WI38 (cell line): ENCODE results near the gene ICAM5.

Experiments
- H3K4me3 ChIP-seq: 2 replicates; pipeline ENCODE4 v1.5.1; 2011; ENCODE audit warnings: low read depth, mild to moderate bottlenecking, control low read depth, low read length
- CTCF ChIP-seq: IDR thresholded peaks from 2 replicates; pipeline ENCODE4 v1.5.1; 2012; ENCODE audit warnings: low read depth, mild to moderate bottlenecking, control low read depth, low read length

Gene ICAM5

DNA sequence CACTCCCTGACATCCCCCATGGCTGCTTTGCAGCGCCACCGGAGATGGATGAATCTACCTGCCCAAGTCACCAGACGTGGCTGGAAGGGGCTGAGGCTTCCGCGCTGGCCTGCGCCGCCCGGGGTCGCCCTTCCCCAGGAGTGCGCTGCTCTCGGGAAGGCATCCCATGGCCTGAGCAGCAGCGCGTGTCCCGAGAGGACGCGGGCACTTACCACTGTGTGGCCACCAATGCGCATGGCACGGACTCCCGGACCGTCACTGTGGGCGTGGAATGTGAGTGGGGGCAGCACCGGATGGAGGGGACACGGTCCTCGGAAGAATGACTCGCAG, 4.6 kb downstream of the ICAM5 start:
- TF ChIP-seq CTCF: no peak

DNA sequence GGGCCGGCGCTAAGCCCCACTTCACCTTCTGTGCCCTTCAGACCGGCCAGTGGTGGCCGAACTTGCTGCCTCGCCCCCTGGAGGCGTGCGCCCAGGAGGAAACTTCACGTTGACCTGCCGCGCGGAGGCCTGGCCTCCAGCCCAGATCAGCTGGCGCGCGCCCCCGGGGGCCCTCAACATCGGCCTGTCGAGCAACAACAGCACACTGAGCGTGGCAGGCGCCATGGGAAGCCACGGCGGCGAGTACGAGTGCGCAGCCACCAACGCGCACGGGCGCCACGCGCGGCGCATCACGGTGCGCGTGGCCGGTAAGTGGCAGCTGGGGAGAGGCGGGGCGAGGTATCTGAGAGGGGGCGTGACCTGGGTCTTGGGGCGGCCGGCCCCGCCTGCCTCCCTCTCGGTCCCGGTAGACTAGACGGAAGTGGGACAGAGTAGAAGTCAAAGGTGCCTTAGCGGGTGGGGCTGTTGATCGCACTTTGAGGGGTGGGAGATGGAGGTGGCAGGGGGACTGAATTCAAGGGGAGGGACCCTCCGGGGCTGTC, 5.6 kb downstream of the ICAM5 start:
- TF ChIP-seq CTCF: no peak

More for the DNA sequence above, 4.6 kb downstream of the ICAM5 start:
- no peak overlapping the region for H3K4me3 ChIP-seq

GRCh38 chr19:10295847-10296591, 6.3 kb downstream of the ICAM5 start:
- H3K4me3 ChIP-seq: no peak overlapping the region

More for the DNA sequence above, 5.6 kb downstream of the ICAM5 start:
- H3K4me3 ChIP-seq: no peak overlapping the region

GRCh38 chr19:10299545-10300458, 10.1 kb downstream of the ICAM5 start:
- no peak for TF ChIP-seq CTCF
- H3K4me3 ChIP-seq: no peak overlapping the region

More at GRCh38 chr19:10295847-10296591, 6.3 kb downstream of the ICAM5 start:
- TF ChIP-seq CTCF: no peak

DNA sequence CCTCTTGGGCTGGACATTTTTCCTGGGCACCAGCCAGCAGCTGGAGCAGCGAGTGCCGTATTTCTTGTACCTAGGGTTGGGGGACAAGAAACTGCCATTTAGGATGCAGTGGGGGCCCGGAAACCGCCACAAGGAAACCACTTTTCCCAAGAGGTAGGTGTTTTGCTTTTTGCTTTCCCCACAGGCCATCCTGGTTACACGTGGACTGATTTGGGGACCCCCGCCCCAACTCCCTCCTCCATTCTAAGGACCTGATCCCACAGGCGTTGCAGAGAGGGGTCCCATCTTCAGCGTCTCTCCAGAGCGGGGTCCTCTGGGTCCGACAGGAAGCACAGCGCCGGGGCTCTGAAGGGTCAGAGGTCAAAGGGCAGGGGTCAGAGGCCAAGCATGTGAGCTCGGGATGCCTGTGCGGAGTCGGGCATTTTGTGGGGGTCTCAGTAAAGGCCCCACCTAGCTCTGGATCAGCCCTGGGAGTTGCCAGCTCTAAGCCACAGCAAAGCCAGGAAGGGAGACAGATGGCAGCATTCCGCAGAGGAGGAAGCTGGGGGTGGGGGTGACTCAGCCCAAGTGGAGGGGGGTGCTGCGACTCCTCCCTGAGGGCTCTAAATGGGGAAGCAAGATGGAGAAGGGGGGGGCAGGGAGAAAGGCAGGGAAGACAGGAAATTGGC, 15.5 kb downstream of the ICAM5 start:
- TF ChIP-seq CTCF: no peak
- no peak overlapping the region for H3K4me3 ChIP-seq

- TF ChIP-seq CTCF: no peak
- no peak overlapping the region for H3K4me3 ChIP-seq
Observed at GRCh38 chr19:10306327-10306726, 16.6 kb downstream of the ICAM5 start.
